Measurements from ENCODE around the gene CDK14.

DNA sequence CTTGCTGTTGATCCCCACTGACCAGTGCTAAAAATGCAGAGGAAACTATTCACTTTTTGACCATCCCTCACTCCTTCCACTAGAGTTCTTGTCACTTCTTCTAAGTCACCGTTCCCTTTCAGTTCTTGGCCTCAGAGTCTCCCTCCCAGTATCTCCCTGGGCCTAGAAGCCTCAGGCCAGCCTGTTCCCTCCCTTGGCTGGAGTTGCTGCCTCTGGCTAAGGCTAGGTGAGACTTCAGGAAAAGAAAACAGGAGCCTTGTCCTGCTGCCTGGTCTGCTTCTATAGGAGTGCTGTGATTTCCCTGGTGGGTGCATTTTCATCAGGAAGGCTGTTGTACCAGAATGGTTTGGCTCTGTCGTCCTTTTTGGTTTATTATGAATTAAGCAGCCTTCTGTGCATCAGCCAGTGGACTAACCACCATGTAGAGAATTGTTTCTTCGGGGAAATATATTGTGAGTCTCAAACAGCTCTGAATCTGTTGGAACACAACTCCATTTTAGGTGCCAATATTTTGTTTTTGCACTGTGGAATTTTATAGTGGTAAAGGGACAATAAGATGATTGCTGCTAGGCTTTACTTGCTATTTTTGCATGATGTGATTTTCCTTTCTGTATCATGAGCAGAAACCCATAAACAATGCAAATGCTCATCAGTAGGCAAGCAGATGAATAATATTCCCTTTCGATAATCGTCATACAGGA lies 434.7 kb downstream of the CDK14 start:
- TF ChIP-seq, protein P1, sequence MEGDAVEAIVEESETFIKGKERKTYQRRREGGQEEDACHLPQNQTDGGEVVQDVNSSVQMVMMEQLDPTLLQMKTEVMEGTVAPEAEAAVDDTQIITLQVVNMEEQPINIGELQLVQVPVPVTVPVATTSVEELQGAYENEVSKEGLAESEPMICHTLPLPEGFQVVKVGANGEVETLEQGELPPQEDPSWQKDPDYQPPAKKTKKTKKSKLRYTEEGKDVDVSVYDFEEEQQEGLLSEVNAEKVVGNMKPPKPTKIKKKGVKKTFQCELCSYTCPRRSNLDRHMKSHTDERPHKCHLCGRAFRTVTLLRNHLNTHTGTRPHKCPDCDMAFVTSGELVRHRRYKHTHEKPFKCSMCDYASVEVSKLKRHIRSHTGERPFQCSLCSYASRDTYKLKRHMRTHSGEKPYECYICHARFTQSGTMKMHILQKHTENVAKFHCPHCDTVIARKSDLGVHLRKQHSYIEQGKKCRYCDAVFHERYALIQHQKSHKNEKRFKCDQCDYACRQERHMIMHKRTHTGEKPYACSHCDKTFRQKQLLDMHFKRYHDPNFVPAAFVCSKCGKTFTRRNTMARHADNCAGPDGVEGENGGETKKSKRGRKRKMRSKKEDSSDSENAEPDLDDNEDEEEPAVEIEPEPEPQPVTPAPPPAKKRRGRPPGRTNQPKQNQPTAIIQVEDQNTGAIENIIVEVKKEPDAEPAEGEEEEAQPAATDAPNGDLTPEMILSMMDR (IDR thresholded peaks at IDR 0.05; ENCODE audit: poor library complexity, severe bottlenecking): no peak
- no peak for TF ChIP-seq EZH2 (IDR thresholded peaks at IDR 0.05; ENCODE audit: borderline replicate concordance, insufficient read depth, low read length, poor library complexity, severe bottlenecking)
- TF ChIP-seq, protein P2, sequence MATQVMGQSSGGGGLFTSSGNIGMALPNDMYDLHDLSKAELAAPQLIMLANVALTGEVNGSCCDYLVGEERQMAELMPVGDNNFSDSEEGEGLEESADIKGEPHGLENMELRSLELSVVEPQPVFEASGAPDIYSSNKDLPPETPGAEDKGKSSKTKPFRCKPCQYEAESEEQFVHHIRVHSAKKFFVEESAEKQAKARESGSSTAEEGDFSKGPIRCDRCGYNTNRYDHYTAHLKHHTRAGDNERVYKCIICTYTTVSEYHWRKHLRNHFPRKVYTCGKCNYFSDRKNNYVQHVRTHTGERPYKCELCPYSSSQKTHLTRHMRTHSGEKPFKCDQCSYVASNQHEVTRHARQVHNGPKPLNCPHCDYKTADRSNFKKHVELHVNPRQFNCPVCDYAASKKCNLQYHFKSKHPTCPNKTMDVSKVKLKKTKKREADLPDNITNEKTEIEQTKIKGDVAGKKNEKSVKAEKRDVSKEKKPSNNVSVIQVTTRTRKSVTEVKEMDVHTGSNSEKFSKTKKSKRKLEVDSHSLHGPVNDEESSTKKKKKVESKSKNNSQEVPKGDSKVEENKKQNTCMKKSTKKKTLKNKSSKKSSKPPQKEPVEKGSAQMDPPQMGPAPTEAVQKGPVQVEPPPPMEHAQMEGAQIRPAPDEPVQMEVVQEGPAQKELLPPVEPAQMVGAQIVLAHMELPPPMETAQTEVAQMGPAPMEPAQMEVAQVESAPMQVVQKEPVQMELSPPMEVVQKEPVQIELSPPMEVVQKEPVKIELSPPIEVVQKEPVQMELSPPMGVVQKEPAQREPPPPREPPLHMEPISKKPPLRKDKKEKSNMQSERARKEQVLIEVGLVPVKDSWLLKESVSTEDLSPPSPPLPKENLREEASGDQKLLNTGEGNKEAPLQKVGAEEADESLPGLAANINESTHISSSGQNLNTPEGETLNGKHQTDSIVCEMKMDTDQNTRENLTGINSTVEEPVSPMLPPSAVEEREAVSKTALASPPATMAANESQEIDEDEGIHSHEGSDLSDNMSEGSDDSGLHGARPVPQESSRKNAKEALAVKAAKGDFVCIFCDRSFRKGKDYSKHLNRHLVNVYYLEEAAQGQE (IDR thresholded peaks at IDR 0.05; ENCODE audit: borderline replicate concordance): no peak
